ENCODE results near the gene ZNF77.

DNA sequence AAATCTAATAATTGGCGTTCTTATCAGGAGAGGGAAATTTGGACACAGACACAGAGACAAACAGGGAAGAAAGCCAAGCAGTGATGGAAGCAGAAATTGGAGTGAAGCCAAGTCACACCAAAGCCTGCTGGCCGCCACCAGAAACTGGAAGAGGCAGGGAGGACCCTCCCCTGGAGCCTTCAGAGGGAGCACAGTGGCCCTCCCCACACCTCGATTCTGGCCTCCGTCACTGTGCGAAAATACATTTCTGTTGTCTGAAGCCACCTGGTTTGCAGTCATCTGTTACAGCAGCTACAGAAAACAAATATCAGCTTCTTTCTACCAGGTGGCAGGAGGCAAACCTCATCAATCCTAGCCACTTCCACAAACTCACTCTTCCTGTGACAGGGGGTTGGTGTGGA, 24.3 kb upstream of the ZNF77 start:
- TF ChIP-seq, protein P1, sequence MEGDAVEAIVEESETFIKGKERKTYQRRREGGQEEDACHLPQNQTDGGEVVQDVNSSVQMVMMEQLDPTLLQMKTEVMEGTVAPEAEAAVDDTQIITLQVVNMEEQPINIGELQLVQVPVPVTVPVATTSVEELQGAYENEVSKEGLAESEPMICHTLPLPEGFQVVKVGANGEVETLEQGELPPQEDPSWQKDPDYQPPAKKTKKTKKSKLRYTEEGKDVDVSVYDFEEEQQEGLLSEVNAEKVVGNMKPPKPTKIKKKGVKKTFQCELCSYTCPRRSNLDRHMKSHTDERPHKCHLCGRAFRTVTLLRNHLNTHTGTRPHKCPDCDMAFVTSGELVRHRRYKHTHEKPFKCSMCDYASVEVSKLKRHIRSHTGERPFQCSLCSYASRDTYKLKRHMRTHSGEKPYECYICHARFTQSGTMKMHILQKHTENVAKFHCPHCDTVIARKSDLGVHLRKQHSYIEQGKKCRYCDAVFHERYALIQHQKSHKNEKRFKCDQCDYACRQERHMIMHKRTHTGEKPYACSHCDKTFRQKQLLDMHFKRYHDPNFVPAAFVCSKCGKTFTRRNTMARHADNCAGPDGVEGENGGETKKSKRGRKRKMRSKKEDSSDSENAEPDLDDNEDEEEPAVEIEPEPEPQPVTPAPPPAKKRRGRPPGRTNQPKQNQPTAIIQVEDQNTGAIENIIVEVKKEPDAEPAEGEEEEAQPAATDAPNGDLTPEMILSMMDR (IDR thresholded peaks at IDR 0.05), result no peak
- TF ChIP-seq POLR2A (IDR thresholded peaks at IDR 0.05), result no peak
